ENCODE measurements around the gene MT1E. TPM values are rescaled to one million over a fixed set of nuclear protein-coding genes. Genes with fewer than 3 reads are reported as not detected.

MT1E gene
- total and polyA plus RNA-seq, 2 of the 13 experiments (the other 11 are each of a cell fraction or from before 2014, with no cell fraction given), result 110 to 1,072 TPM

- TF ChIP-seq ZBTB39 (CRISPR knock-in tag; IDR thresholded peaks at IDR 0.05) (no peak), MZF1 (CRISPR knock-in tag; IDR thresholded peaks at IDR 0.05; ENCODE audit: borderline replicate concordance) (no peak), KLF12 (CRISPR knock-in tag; IDR thresholded peaks at IDR 0.05; ENCODE audit: borderline replicate concordance) (no peak), MYPOP (CRISPR knock-in tag; IDR thresholded peaks at IDR 0.05) (no peak)
Measured at GRCh38 chr16:56601325-56601724, 24.3 kb upstream of the MT1E start (continued).

GRCh38 chr16:56603589-56603988 lies 22.0 kb upstream of the MT1E start:
- Histone ChIP-seq H3K36me3 (replicated peaks in 1 of 2; ENCODE audit: control insufficient read depth in 1 of 2, insufficient read depth in 2 of 2, low read length in 2 of 2) (no peaks in the 10 kb centered on the region), H3K27ac (ENCODE audit: extremely low read length, insufficient read depth, low read length) (no peak overlapping the region), H3K9me3 (ENCODE audit: low read length) (no peaks in the 10 kb centered on the region), H3K4me1 (ENCODE audit: insufficient read depth, low read length) (peaks cover 45% of the 10 kb centered on the region), H3K4me2 (ENCODE audit: low read depth, low read length) (no peak overlapping the region), H3K9ac (ENCODE audit: insufficient read depth, low read depth, low read length) (no peak overlapping the region), H2AFZ (ENCODE audit: low read length) (no peak overlapping the region), H4K20me1 (ENCODE audit: insufficient read depth, low read length) (no peaks in the 10 kb centered on the region), H3K27me3 (ENCODE audit: control insufficient read depth in 1 of 2, insufficient read depth in 2 of 2, low read length in 2 of 2) (peaks cover 0 to 7% of the 10 kb centered on the region in 2 experiments; a peak in 2 of 5 replicates), H3K79me2 (ENCODE audit: insufficient read depth, low read length) (no peaks in the 10 kb centered on the region), H3K4me3 (replicated peaks in 1 of 3; ENCODE audit: insufficient read depth in 1 of 3, low read depth in 2 of 3, low read length in 3 of 3) (no peak overlapping the region)
- 18% methylated on average over 4 of the region's 4 CpGs for WGBS (ENCODE audit: low lambda C conversion rate)
- ATAC-seq, result peak; percentile 35
- peak; percentile 86 for DNase-seq (ENCODE audit: low spot score)
- ChIA-PET CTCF (ENCODE audit: low intra/inter-chr PET ratio, low total read pairs) (interaction anchor here (0.9 to 2.5 kb wide), 3 partner anchors 27 to 98 kb away, joined by 3 to 28 read pairs (median 5); no protein-coding TSS in a partner anchor), POLR2A (interaction anchor here (1.1 to 1.5 kb wide), 3 partner anchors 22 to 98 kb away, joined by 3 to 10 read pairs (median 7); partner anchors contain the start of gene MT1E)
- BruUV-seq (replicated peaks), result no TSS peak
- FAIRE-seq, result peak; percentile 97
- intact Hi-C loops (cut with micrococcal nuclease; ENCODE audit: unreplicated experiment) (loop anchor here (1.0 to 10.0 kb wide), 3 partner anchors 51 to 261 kb away; partner anchors contain the start of genes MT1B, MT1F and SLC12A3), in situ Hi-C loops (cut with HindIII; ENCODE audit: extremely low pct_ligation_motif_present, low pct_unique_long_range_greater_than_20kb) (loop anchor here (5.0 kb wide), 1 partner anchor 99 kb away; no protein-coding TSS in a partner anchor)
- TF ChIP-seq ARID5B (CRISPR knock-in tag; IDR thresholded peaks at IDR 0.05) (peak; percentile 63), ZNF33B (CRISPR knock-in tag; IDR thresholded peaks at IDR 0.05) (no peak), NR2F6 (IDR thresholded peaks at IDR 0.05) (no peak), NR2F6 (CRISPR knock-in tag; IDR thresholded peaks at IDR 0.05) (peak; percentile 54; the same call in 1 of the 2 replicates)

Measured in HepG2 (cell line).